Measurements from ENCODE around the gene RBBP5.

- TF ChIP-seq CTCF (conservative IDR thresholded peaks at IDR 0.05 in 1 of 2, IDR thresholded peaks at IDR 0.05 in 1 of 2; ENCODE audit: extremely low read depth in 1 of 2, insufficient read depth in 1 of 2, low read depth in 1 of 2, low read length in 2 of 2) (no peak), EZH2 (IDR thresholded peaks at IDR 0.05; ENCODE audit: borderline replicate concordance, low read length) (no peak)
Observed at GRCh38 chr1:205049479-205049878, 72.3 kb downstream of the RBBP5 start.

Measured in mammary epithelial cell (primary cell).